SK-N-SH treated with all-trans-retinoic acid at 6 μM for 48 hours (cell line): ENCODE measurements around the gene LRRN4CL.
"Not testable (repeated sequence)": the region's sequence is repeated elsewhere in the genome, so short reads cannot be mapped to it uniquely, and the experiment has no call there.

Experiments used
- ATAC-seq: fragments of 200-7000 bp; cut with Tn5 transposase; 3 replicates; pipeline ENCODE4 v1.9.1; 2020; ENCODE audit warnings: mild to moderate bottlenecking, moderate library complexity
- ARNTL ChIP-seq: fragments of 450-650 bp; formaldehyde crosslinking; IDR thresholded peaks from 2 replicates; pipeline ENCODE4 v1.5.0; 2020; ENCODE audit warnings: low read depth, mild to moderate bottlenecking, moderate library complexity, borderline replicate concordance
- BACH2 ChIP-seq: fragments of 250-450 bp; sonication (Bioruptor Pico); IDR thresholded peaks from 2 replicates; pipeline ENCODE4 v1.9.0; 2021; ENCODE audit warnings: mild to moderate bottlenecking, borderline replicate concordance
- CREB5 ChIP-seq: fragments of 250-450 bp; sonication (Bioruptor Pico); IDR thresholded peaks from 2 replicates; pipeline ENCODE4 v1.5.1; 2020; ENCODE audit warnings: low read depth, mild to moderate bottlenecking, moderate library complexity
- CSDC2 ChIP-seq: fragments of 250-450 bp; sonication (Bioruptor Pico); IDR thresholded peaks from 2 replicates; pipeline ENCODE4 v1.5.0; 2020; ENCODE audit warnings: mild to moderate bottlenecking, moderate library complexity
- CSRNP3 ChIP-seq: fragments of 250-450 bp; sonication (Bioruptor Pico); IDR thresholded peaks from 2 replicates; pipeline ENCODE4 v1.5.1; 2021; ENCODE audit warnings: mild to moderate bottlenecking, moderate library complexity
- ESRRG ChIP-seq: fragments of 250-450 bp; sonication (Bioruptor Pico); IDR thresholded peaks from 2 replicates; pipeline ENCODE4 v1.6.1; 2021; ENCODE audit warnings: mild to moderate bottlenecking
- GLIS3 ChIP-seq: fragments of 250-450 bp; sonication (Bioruptor Pico); IDR thresholded peaks from 2 replicates; pipeline ENCODE4 v1.5.0; 2020; ENCODE audit warnings: mild to moderate bottlenecking, moderate library complexity
- ISL1 ChIP-seq: fragments of 250-450 bp; sonication (Bioruptor Pico); IDR thresholded peaks from 2 replicates; pipeline ENCODE4 v2.1.2; 2022; ENCODE audit warnings: mild to moderate bottlenecking, moderate library complexity
- OSR1 ChIP-seq: fragments of 250-450 bp; sonication (Bioruptor Pico); IDR thresholded peaks from 2 replicates; pipeline ENCODE4 v1.8.0; 2022; ENCODE audit warnings: moderate library complexity, mild to moderate bottlenecking, inconsistent platforms
- PATZ1 ChIP-seq: fragments of 250-450 bp; sonication (Bioruptor Pico); IDR thresholded peaks from 2 replicates; pipeline ENCODE4 v1.8.0; 2020; ENCODE audit warnings: mild to moderate bottlenecking, moderate library complexity, borderline replicate concordance
- POU6F1 ChIP-seq: fragments of 250-450 bp; sonication (Bioruptor Pico); IDR thresholded peaks from 2 replicates; pipeline ENCODE4 v1.8.0; 2021; ENCODE audit warnings: low read depth, mild to moderate bottlenecking, moderate library complexity, borderline replicate concordance
- PPARA ChIP-seq: fragments of 250-450 bp; sonication (Bioruptor Pico); IDR thresholded peaks from 2 replicates; pipeline ENCODE4 v1.5.0; 2020; ENCODE audit warnings: mild to moderate bottlenecking, borderline replicate concordance
- RARB ChIP-seq: fragments of 250-450 bp; sonication (Bioruptor Pico); IDR thresholded peaks from 2 replicates; pipeline ENCODE4 v1.8.0; 2021; ENCODE audit warnings: mild to moderate bottlenecking, moderate library complexity
- SNAI2 ChIP-seq: fragments of 250-450 bp; sonication (Bioruptor Pico); IDR thresholded peaks from 2 replicates; pipeline ENCODE4 v1.5.0; 2020; ENCODE audit warnings: mild to moderate bottlenecking, moderate library complexity
- TCF4 ChIP-seq: fragments of 250-450 bp; sonication (Bioruptor Pico); IDR thresholded peaks from 2 replicates; pipeline ENCODE4 v1.8.0; 2021; ENCODE audit warnings: mild to moderate bottlenecking, moderate library complexity, borderline replicate concordance
- TOX ChIP-seq: fragments of 250-450 bp; sonication (Bioruptor Pico); IDR thresholded peaks from 2 replicates; pipeline ENCODE4 v1.8.0; 2021; ENCODE audit warnings: mild to moderate bottlenecking, moderate library complexity, borderline replicate concordance
- TSHZ2 ChIP-seq: fragments of 250-450 bp; sonication (Bioruptor Pico); IDR thresholded peaks from 2 replicates; pipeline ENCODE4 v1.5.0; 2020; ENCODE audit warnings: mild to moderate bottlenecking, moderate library complexity
- ZC3H10 ChIP-seq: fragments of 250-450 bp; sonication (Bioruptor Pico); IDR thresholded peaks from 2 replicates; pipeline ENCODE4 v1.5.1; 2021; ENCODE audit warnings: mild to moderate bottlenecking, moderate library complexity
- ZFP3 ChIP-seq: fragments of 250-450 bp; sonication (Bioruptor Pico); IDR thresholded peaks from 2 replicates; pipeline ENCODE4 v1.5.0; 2020; ENCODE audit warnings: mild to moderate bottlenecking, moderate library complexity
- ZFP30 ChIP-seq: fragments of 450-650 bp; formaldehyde crosslinking; IDR thresholded peaks from 2 replicates; pipeline ENCODE4 v1.5.0; 2022; ENCODE audit warnings: mild to moderate bottlenecking, moderate library complexity
- ZNF565 ChIP-seq: fragments of 450-650 bp; formaldehyde crosslinking; conservative IDR thresholded peaks from 2 replicates; pipeline ENCODE4 v1.5.0; 2020; ENCODE audit warnings: low read depth, mild to moderate bottlenecking, moderate library complexity
- ZNF8 ChIP-seq: fragments of 450-650 bp; formaldehyde crosslinking; IDR thresholded peaks from 2 replicates; pipeline ENCODE4 v1.5.0; 2020; ENCODE audit warnings: mild to moderate bottlenecking, moderate library complexity

The LRRN4CL gene

GRCh38 chr11:62689421-62690183, at the start of gene LRRN4CL:
Gene LRRN4CL (minus strand): TSS chr11:62689530. CDS start chr11:62688508, 1,022 bp downstream.
- TF ChIP-seq TSHZ2 (no peak), ZFP30 (CRISPR knock-in tag) (no peak), ISL1 (no peak), CSDC2 (no peak), PPARA (CRISPR knock-in tag) (no peak), SNAI2 (CRISPR knock-in tag) (no peak), RARB (CRISPR knock-in tag) (no peak), POU6F1 (CRISPR knock-in tag) (no peak), ARNTL (CRISPR knock-in tag) (no peak), ESRRG (CRISPR knock-in tag) (no peak), TOX (CRISPR knock-in tag) (no peak), CREB5 (CRISPR knock-in tag) (no peak)
- TF ChIP-seq, all 23 proteins: peak for 0
- peak; percentile 14 for ATAC-seq

DNA sequence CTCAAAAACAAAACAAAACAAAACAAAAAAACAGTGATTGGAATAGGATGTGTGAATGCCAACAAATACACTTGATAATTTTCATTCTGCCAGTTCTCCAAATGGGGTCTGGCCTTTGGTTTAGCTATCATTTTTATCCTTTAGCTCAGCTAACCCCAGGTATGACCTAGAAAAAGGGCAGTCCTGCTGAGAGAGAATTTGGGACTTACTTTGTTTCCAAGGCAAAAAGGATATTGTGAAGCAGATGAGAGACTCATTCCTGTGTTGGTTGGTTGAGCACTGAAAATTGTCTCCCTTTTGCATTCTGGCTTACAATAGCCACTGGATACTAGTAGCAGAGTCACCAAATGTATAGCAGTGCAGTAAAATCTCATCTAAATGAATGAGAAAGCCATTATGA, 47.9 kb upstream of the LRRN4CL start:
- no peak for ATAC-seq
- no peak for TF ChIP-seq PPARA (CRISPR knock-in tag)
- TF ChIP-seq OSR1 (CRISPR knock-in tag) = no peak
- no peak for TF ChIP-seq ISL1
- no peak for TF ChIP-seq TOX (CRISPR knock-in tag)

DNA sequence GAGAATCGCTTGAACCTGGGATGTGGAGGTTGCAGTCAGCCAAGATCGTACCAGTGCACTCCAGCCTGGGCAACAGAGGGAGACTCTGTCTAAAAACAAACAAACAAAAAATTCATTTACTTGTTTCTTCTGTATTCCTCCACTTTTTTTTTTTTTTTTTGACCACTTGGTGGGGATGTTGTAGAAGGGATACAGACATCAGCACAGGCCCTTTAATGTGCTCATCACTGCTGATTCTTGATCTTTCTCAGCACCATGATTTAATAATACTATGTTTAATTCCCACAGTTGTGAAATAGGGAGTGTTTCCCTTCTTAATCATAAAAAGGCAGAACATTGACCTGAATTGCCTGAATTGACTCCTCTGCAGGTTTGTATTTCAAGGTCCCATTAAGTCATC, 43.5 kb upstream of the LRRN4CL start:
- no peak for ATAC-seq
- TF ChIP-seq RARB (CRISPR knock-in tag) = no peak
- TF ChIP-seq TOX (CRISPR knock-in tag) = no peak
- TF ChIP-seq CSDC2 = no peak
- TF ChIP-seq TCF4 (CRISPR knock-in tag) = no peak
- TF ChIP-seq GLIS3 (CRISPR knock-in tag) = no peak

GRCh38 chr11:62730076-62730475, 40.7 kb upstream of the LRRN4CL start:
- ATAC-seq = not testable (repeated sequence)

DNA sequence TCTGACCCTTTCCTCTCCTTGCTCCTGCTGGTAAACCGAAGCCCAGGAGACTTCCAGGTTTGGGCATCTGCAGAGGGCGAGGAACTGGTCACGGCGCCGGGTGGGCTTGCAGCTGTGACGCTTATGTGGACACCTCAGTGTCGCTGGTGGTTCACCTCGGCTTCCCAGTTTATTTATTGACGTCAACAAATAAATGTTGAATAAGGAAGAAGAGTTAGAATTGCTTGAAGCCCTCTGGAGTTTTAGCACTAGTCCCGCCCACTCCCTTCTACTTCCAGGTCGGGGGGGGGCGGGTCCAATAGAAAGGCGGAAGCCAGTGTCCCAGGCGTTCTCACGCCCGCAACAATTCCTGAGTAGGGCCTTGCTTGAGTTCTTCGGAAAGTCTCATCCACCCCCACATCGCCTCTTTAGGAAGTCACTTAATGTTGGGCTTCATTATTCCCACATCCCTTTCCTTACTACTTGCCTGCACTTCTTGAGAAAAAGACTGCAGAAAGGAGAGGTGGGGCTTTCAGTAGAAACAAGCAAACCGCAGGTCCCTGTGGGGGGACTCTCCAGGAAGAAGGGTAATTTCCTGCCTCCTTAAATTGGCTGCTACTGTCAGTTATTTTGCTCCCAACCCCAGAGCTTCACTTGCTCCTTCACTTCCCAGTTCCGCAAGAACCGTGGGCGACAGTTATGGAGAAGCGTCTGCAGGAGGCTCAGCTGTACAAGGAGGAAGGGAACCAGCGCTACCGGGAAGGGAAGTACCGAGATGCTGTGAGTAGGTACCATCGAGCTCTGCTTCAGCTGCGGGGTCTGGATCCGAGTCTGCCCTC, 39.0 kb upstream of the LRRN4CL start, which contains the start of gene TTC9C:
Gene TTC9C (plus strand): TSS at position 316 of the 818 bp plus-strand sequence. CDS start 363 bp downstream, at position 679.
- ATAC-seq = peak; percentile 77
- no peak for TF ChIP-seq ZFP30 (CRISPR knock-in tag)
- no peak for TF ChIP-seq PPARA (CRISPR knock-in tag)
- no peak for TF ChIP-seq ESRRG (CRISPR knock-in tag)
- no peak for TF ChIP-seq GLIS3 (CRISPR knock-in tag)
- TF ChIP-seq CSDC2 = no peak
- no peak for TF ChIP-seq CSRNP3 (CRISPR knock-in tag)
- TF ChIP-seq POU6F1 (CRISPR knock-in tag) = no peak
- no peak for TF ChIP-seq PATZ1 (CRISPR knock-in tag)
- TF ChIP-seq BACH2 (CRISPR knock-in tag) = no peak
- TF ChIP-seq ZNF565 = no peak
- TF ChIP-seq ISL1 = no peak
- no peak for TF ChIP-seq ZFP3 (CRISPR knock-in tag)
- TF ChIP-seq SNAI2 (CRISPR knock-in tag) = no peak
- TF ChIP-seq ZC3H10 = no peak
- TF ChIP-seq ZNF8 (CRISPR knock-in tag) = no peak
